Parathyroid adenoma (tissue), 2 donors: ENCODE measurements around the gene CCDC92.
"Not testable (repeated sequence)": the region's sequence is repeated elsewhere in the genome, so short reads cannot be mapped to it uniquely, and the experiment has no call there.

Experiments
- H2AFZ ChIP-seq: fragments of 300-600 bp; sonication (generic); one replicate; pipeline ENCODE4 v1.7.0; 2017; ENCODE audit warnings: antibody characterized with exemption, mild to moderate bottlenecking
- H3K27ac ChIP-seq: fragments of 300-600 bp; sonication (generic); one replicate; pipeline ENCODE4 v1.7.0; 2017
- H3K27me3 ChIP-seq: fragments of 300-600 bp; sonication (generic); one replicate; pipeline ENCODE4 v1.7.0; 2017; ENCODE audit warnings: low read length; ENCODE audit not compliant: control insufficient read depth, insufficient read depth
- H3K36me3 ChIP-seq: fragments of 300-600 bp; sonication (generic); one replicate; pipeline ENCODE4 v1.7.0; 2017; ENCODE audit warnings: low read length; ENCODE audit not compliant: control insufficient read depth, insufficient read depth
- H3K4me1 ChIP-seq: fragments of 300-600 bp; sonication (generic); one replicate; pipeline ENCODE4 v1.7.0; 2017; ENCODE audit warnings: control low read depth
- H3K4me2 ChIP-seq: fragments of 300-600 bp; sonication (generic); one replicate; pipeline ENCODE4 v1.7.0; 2017; ENCODE audit warnings: low read length
- H3K4me3 ChIP-seq: fragments of 300-600 bp; sonication (generic); one replicate; pipeline ENCODE4 v1.7.0; 2017; ENCODE audit warnings: low read depth, low read length
- H3K79me2 ChIP-seq: fragments of 300-600 bp; sonication (generic); one replicate; pipeline ENCODE4 v1.7.0; 2017; ENCODE audit warnings: control low read depth
- H3K9ac ChIP-seq: fragments of 300-600 bp; sonication (generic); one replicate; pipeline ENCODE4 v1.7.0; 2017; ENCODE audit warnings: mild to moderate bottlenecking
- H3K9me3 ChIP-seq: fragments of 300-600 bp; sonication (generic); one replicate; pipeline ENCODE4 v1.7.0; 2017; ENCODE audit warnings: low read length; ENCODE audit not compliant: control insufficient read depth
- TF ChIP-seq, protein P1 (sequence below): fragments of 300-600 bp; sonication (generic); IDR thresholded peaks from one replicate; pipeline ENCODE4 v1.7.0; 2017; ENCODE audit warnings: antibody characterized with exemption, mild to moderate bottlenecking
- donor health status: primary hyperparathyroidism.

Gene CCDC92

DNA sequence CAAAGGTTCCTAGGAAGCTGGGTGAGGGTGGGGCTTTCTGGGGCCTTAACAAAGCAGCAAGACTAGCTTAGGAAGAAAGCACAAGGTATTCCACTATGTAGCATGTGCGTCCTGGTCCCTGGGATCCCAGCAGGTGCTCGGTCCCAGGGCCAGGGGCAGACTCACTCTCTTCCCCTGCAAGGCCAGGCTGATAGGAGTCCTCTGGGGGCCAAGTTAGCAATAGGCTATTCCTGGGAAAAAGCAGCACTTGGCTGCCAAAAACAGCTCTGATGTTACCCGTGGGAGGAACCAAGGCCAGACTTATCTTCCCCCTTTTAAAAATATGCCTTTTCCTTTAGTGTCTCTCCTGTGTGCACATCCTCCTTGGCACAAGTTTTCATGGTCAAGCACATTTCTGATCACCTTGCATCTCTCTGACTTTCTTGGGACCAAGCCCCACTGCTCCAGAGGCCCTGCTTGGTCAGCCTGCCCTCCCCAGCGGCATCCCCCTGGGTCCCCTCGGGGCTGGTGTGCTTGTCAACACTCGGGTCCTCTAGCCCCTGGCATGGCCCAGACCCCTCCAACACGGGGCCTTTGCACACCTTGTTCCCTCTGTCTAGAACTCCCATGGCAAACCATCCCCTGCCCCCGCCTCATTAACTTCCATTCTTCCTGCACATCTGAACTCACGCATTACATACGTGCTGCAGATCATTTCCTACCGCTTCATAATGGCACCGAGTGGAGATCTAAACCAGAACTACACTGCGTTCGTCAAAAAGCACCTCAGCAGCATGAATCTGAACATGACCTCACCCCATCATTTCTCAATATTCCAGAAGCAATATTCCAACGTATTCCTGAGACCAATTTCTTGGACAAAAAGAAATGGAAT is 21.9 kb downstream of the CCDC92 start:
- Histone ChIP-seq H3K36me3 (no peaks in the 10 kb centered on the region), H3K4me2 (no peak overlapping the region), H3K9me3 (no peaks in the 10 kb centered on the region), H2AFZ (no peak overlapping the region), H3K79me2 (peaks cover 38% of the 10 kb centered on the region), H3K4me1 (no peaks in the 10 kb centered on the region), H3K27me3 (no peaks in the 10 kb centered on the region), H3K9ac (no peak overlapping the region), H3K4me3 (no peak overlapping the region), H3K27ac (no peak overlapping the region)
- TF ChIP-seq, protein P1, sequence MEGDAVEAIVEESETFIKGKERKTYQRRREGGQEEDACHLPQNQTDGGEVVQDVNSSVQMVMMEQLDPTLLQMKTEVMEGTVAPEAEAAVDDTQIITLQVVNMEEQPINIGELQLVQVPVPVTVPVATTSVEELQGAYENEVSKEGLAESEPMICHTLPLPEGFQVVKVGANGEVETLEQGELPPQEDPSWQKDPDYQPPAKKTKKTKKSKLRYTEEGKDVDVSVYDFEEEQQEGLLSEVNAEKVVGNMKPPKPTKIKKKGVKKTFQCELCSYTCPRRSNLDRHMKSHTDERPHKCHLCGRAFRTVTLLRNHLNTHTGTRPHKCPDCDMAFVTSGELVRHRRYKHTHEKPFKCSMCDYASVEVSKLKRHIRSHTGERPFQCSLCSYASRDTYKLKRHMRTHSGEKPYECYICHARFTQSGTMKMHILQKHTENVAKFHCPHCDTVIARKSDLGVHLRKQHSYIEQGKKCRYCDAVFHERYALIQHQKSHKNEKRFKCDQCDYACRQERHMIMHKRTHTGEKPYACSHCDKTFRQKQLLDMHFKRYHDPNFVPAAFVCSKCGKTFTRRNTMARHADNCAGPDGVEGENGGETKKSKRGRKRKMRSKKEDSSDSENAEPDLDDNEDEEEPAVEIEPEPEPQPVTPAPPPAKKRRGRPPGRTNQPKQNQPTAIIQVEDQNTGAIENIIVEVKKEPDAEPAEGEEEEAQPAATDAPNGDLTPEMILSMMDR, result no peak

DNA sequence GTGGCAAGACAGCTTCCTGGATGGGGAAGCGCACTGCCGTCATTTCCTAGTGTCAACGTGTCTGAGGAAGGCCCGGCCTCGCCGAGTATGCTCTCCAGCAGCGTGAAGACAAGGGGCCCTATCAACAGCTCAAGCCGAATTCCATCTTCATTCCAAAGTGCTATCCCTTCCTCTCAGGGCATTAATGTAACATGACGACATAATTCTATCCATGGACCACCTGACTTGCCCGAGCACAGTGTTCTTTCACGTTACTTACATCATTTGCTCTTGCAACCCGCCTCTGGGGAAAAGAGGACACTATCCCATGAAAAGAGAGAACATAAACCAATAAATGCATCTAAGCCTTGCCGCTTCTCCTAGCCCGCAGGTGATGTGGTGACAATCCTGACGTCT is 22.9 kb downstream of the CCDC92 start:
- Histone ChIP-seq H3K27ac (no peak overlapping the region), H3K9me3 (no peaks in the 10 kb centered on the region), H3K27me3 (no peaks in the 10 kb centered on the region), H3K9ac (no peak overlapping the region), H3K4me2 (no peak overlapping the region), H3K79me2 (peaks cover 38% of the 10 kb centered on the region), H3K4me1 (no peaks in the 10 kb centered on the region), H3K4me3 (no peak overlapping the region), H3K36me3 (no peaks in the 10 kb centered on the region), H2AFZ (no peak overlapping the region)
- TF ChIP-seq, protein P1, result no peak

DNA sequence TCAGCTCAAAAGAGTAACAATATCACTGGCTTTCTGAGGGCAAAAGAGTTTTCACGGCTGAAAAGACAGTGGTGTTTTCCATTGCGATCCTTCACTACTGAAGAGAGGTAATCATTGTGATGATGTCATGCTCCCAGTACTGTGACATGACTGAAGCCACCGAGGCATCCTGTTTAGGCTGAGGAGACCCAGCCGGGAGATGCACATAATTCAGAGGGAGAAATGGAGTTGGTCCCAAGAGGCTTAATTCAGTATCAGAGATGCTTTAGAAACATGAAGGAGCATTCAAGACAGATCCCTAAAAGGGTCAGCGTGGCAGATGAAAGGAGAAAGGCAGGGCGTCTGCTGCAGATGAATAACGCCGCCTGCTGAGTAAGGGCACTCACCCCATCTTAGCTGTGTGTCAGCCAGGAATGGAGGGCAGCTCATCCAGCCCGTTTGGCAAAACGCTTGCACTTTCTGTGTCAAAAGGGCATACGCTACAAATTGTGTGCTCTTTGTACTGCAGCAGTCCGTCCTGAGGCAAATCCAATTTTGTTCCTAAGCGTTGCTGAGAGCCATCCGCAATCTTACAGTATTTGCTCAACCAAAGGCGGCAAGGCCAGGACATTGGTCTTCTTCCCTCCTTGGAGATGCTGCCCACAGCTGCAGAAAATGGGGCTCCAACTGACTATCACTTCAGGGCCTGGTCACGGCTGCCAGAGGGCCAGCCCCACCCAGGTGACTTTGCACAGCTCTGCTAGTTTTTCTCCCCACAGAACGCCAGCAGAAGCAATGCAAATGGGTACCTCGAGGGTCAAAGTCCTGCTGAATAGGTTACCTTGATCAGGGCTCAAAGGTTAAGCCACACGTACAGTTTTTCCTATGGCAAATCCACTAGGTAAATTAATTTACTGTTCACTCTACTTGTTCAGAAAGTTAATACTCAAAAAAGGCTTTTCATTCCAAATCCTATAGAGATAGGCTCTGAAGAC is 23.5 kb downstream of the CCDC92 start:
- Histone ChIP-seq H2AFZ (no peak overlapping the region), H3K27me3 (no peaks in the 10 kb centered on the region), H3K79me2 (peaks cover 34% of the 10 kb centered on the region), H3K9me3 (no peaks in the 10 kb centered on the region), H3K4me2 (no peak overlapping the region), H3K4me1 (no peaks in the 10 kb centered on the region), H3K36me3 (no peaks in the 10 kb centered on the region), H3K27ac (no peak overlapping the region), H3K4me3 (no peak overlapping the region), H3K9ac (no peak overlapping the region)
- TF ChIP-seq, protein P1, result no peak

DNA sequence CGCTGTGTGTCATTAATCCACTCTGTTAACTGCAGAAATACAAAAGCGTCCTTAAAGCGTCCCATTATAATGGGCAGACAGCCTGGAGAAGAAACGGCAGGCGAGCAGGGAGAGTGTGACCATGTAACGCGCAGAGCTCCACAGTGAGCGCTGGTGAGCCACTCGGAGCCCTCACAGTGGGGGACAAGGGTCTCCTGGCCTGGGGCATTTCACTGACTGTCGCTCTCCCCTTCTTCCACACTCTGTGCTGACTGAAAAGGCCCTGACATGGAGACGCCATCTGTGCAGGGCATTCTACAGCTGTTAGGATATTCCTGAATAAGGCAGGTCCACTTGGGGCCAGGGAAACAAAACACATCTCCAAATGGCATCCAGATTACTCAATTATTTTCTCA is 24.2 kb downstream of the CCDC92 start:
- Histone ChIP-seq H3K79me2 (peaks cover 30% of the 10 kb centered on the region), H3K4me2 (no peak overlapping the region), H3K27ac (no peak overlapping the region), H3K4me1 (no peaks in the 10 kb centered on the region), H3K9ac (no peak overlapping the region), H3K4me3 (no peak overlapping the region), H3K36me3 (no peaks in the 10 kb centered on the region), H3K27me3 (no peaks in the 10 kb centered on the region), H3K9me3 (no peaks in the 10 kb centered on the region), H2AFZ (no peak overlapping the region)
- TF ChIP-seq, protein P1, result no peak

DNA sequence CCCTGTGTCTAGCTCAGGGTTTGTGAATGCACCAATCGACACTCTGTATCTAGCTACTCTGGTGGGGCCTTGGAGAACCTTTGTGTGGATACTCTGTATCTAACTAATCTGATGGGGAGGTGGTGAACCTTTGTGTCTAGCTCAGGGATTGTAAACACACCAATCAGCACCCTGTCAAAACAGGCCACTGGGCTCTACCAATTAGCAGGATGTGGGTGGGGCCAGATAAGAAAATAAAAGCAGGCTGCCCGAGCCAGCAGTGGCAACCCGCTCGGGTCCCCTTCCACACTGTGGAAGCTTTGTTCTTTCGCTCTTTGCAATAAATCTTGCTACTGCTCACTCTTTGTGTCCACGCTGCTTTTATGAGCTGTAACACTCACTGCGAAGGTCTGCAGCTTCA is 25.1 kb downstream of the CCDC92 start:
- H3K4me1 ChIP-seq, H3K36me3 ChIP-seq, H3K9ac ChIP-seq, H3K27ac ChIP-seq, H3K4me2 ChIP-seq, H3K4me3 ChIP-seq, H3K27me3 ChIP-seq, H3K9me3 ChIP-seq, H2AFZ ChIP-seq: not testable (repeated sequence)
- peaks cover 27% of the 10 kb centered on the region for H3K79me2 ChIP-seq

DNA sequence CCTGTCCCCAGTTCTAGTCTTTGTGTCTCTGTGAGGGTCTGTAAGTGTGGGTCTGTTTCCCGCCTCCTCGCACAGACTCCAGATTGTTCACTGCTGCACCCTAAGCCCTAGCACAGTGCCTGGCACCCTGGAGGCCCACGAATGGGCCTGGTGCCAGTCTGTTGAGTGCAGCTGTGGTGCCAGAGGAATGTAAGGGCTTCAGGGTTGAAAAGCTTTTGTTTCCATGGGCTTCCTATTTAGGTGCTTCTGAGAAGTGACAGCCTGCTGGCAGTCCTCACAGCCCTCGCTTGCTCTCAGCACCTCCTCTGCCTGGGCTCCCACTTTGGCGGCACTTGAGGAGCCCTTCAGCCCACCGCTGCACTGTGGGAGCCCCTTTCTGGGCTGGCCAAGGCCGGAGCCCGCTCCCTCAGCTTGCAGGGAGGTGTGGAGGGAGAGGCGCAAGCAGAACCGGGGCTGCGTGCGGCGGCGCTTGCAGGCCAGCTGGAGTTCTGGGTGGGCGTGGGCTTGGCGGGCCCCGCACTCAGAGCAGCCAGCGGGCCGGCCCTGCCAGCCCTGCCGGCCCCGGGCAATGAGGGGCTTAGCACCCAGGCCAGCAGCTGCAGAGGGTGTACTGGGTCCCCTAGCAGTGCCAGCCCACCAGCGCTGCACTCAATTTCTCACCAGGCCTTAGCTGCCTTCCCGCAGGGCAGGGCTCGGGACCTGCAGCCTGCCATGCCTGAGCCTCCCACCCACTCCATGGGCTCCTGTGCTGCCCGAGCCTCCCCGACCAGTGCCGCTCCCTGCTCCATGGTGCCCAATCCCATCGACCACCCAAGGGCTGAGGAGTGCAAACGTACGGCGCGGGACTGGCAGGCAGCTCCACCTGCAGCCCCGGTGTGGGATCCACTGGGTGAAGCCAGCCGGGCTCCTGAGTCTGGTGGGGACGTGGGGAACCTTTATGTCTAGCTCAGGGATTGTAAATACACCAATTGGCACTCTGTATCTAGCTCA is 25.8 kb downstream of the CCDC92 start:
- H3K4me2 ChIP-seq, H3K27ac ChIP-seq, H3K4me3 ChIP-seq, H3K4me1 ChIP-seq, H3K27me3 ChIP-seq, H3K9ac ChIP-seq, H3K9me3 ChIP-seq, H2AFZ ChIP-seq, H3K36me3 ChIP-seq: not testable (repeated sequence)
- peaks cover 23% of the 10 kb centered on the region for H3K79me2 ChIP-seq
